ENCODE measurements around the gene ICAM3.
A peak's percentile ranks its signal among the peaks of the same experiment; 100 is the strongest.
"Not testable (repeated sequence)": the region's sequence is repeated elsewhere in the genome, so short reads cannot be mapped to it uniquely, and the experiment has no call there.

Gene ICAM3

DNA sequence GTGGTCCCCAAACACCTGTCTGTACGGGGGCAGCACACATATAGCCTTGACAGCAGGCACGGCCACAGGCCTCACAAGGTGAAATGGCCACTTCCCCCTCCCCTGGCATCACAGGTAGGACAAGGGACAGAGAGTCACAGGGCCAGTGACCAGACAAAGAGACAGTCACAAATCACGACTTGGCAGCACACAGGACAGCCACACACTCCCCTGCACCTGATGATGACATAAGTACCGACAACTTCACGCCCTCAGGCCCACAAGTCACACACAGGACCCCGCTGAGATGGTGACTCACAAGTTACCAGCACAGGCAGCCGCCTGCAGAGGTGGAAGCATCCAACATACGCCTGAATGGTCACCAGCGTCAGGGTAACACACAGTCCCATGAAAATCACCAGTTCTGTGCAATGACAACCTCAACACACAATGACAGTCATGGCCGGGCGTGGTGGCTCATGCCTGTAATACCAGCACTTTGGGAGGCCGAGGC lies 24.4 kb upstream of the ICAM3 start:
- no peak for DNase-seq
- Mint-ChIP-seq H3K4me3 (no peak overlapping the region), H3K9me3 (no peaks in the 10 kb centered on the region), H3K27me3 (no peaks in the 10 kb centered on the region), H3K27ac (no peak overlapping the region), H3K4me1 (peaks cover 11% of the 10 kb centered on the region)
- no peak for ATAC-seq

DNA sequence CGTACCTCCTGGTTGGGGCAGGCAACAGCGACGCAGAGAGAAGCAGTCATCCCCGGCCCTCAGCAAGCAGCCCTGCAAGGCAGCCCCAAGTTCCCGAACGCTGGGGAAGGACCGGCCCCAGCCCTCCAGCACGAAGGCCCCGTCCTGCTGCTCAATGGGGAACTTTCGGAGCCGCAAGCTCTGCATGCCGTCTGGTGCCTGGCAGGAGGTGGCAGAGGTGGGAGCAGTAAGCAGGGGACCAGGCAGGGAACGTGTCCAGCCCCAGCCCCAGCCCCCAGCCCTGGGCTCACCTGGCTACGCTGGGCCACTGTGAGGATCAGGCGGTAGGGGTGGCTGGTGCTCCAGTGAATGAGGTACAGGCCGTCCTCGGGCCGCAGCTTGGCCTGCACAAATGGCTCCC lies 22.8 kb upstream of the ICAM3 start:
- ATAC-seq (no peak), DNase-seq (no peak)
- Mint-ChIP-seq H3K27ac (no peak overlapping the region), H3K27me3 (no peaks in the 10 kb centered on the region), H3K4me1 (no peaks in the 10 kb centered on the region), H3K9me3 (no peaks in the 10 kb centered on the region), H3K4me3 (no peak overlapping the region)

- Mint-ChIP-seq H3K4me1 (no peaks in the 10 kb centered on the region), H3K27ac (no peak overlapping the region), H3K27me3 (no peaks in the 10 kb centered on the region), H3K9me3 (no peaks in the 10 kb centered on the region), H3K4me3 (no peak overlapping the region)
- no peak for ATAC-seq
- no peak for DNase-seq
Observed at GRCh38 chr19:10361569-10362011, 22.2 kb upstream of the ICAM3 start.

- no peak for ATAC-seq
- DNase-seq = no peak
- Mint-ChIP-seq H3K4me1 (no peaks in the 10 kb centered on the region), H3K9me3 (no peaks in the 10 kb centered on the region), H3K4me3 (no peak overlapping the region), H3K27ac (no peak overlapping the region), H3K27me3 (no peaks in the 10 kb centered on the region)
Observed at GRCh38 chr19:10356431-10356830, 17.0 kb upstream of the ICAM3 start.

DNA sequence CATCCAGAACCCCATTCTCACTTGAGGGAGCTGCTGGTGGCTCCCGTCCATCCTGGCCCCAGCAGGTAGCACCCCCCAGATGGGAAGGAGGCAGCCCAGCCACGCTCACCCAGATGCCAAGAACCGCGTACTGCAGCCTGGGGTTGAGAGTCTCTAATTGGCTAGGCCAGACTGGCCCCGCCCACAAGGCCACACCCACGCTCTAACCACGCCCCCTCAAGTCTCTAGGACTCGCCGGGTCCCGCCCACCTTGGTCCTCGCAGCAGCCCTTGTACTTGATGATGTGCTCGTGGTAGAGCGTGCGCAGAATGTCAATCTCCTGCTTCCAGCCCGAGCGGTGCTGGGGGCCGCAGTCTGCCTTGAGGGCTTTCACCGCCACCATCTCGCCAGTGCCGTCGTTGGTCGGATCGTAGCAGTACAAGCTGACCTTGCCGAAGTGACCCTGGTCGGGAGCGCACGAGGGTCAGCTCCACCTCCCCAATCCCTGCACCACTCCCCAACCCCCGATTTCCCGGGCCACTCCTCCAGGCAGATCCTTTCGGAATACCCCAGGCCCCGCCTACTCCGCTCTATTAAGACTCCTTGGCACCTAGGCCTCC lies 14.5 kb upstream of the ICAM3 start:
- peak; percentile 55 for ATAC-seq
- peak; percentile 39 to 46 for DNase-seq
- peak overlapping the region in 1 of 2 donors; percentile 19 for H3K27ac Mint-ChIP-seq

GRCh38 chr19:10352764-10353671 lies 13.6 kb upstream of the ICAM3 start:
- H3K4me3 Mint-ChIP-seq = no peak overlapping the region
- H3K27me3 Mint-ChIP-seq = no peaks in the 10 kb centered on the region
- ATAC-seq (peak; percentile 53), DNase-seq (no peak)
- H3K9me3 Mint-ChIP-seq = no peaks in the 10 kb centered on the region
- peaks cover 3% of the 10 kb centered on the region for H3K4me1 Mint-ChIP-seq
- peak overlapping the region in 1 of 2 donors; percentile 80 for H3K27ac Mint-ChIP-seq

More for the DNA sequence above, 14.5 kb upstream of the ICAM3 start:
- Mint-ChIP-seq H3K9me3 (no peaks in the 10 kb centered on the region), H3K27me3 (no peaks in the 10 kb centered on the region), H3K4me1 (no peaks in the 10 kb centered on the region), H3K4me3 (no peak overlapping the region)

DNA sequence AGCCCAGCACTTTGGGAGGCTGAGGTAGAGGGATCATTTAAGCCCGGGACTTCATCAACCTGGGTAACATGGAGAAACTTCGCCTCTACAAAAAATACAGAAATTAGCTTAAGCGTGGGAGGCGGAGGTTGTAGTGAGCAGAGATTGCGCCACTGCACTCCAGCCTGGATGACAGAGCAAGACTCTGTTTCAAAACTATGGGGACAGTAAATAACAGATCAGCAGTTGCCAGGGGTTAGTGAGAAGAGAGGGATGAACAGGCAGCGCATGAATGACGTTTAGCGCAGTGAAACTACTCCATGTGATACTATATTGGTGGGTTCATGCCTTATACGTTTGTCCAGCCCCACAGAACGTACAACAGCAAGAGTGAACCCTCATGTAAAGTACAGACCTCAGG lies 7.1 kb upstream of the ICAM3 start:
- Mint-ChIP-seq H3K27ac (no peak overlapping the region), H3K4me3 (no peak overlapping the region), H3K27me3 (no peaks in the 10 kb centered on the region), H3K4me1 (peaks cover 5% of the 10 kb centered on the region), H3K9me3 (no peaks in the 10 kb centered on the region)
- DNase-seq (no peak), ATAC-seq (no peak)

DNA sequence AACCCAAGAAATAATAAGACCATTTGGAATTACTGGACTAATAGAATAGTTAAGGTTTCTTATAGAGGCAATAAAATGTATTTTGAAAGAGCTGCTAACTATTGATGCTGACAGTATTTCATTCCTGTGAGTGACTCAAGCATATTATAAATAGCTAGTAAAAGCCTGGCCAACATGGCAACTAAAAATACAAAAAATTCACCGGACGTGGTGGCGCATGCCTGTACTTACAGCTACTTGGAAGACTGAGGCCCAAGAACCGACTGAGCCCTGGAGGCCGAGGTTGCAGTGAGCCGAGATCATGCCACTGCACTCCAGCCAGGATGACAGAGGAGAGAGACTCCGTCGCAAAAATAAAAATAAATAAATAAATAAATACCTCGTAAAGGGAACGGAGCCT lies 5.4 kb upstream of the ICAM3 start:
- H3K9me3 Mint-ChIP-seq = no peaks in the 10 kb centered on the region
- H3K4me3 Mint-ChIP-seq = no peak overlapping the region
- no peak for ATAC-seq
- H3K27ac Mint-ChIP-seq = no peak overlapping the region
- peaks cover 19% of the 10 kb centered on the region for H3K4me1 Mint-ChIP-seq
- no peaks in the 10 kb centered on the region for H3K27me3 Mint-ChIP-seq
- no peak for DNase-seq

DNA sequence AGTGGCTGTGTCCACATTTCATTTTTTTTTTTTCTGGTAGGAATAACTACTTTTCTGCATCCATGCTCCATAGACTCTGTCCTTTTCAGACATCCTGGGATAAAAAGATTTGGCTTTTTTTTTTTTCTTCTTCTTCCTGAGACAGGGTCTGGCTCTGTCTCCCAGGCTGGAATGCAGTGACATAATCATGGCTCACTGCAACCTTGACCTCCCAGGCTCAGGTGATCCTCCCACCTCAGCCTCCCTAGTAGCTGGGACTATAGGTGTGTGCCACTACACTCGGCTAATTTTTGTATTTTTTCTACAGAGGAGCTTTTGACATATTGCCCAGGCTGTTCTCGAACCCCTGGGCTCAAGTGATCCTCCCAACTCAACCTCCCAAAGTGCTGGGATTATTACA lies 4.1 kb upstream of the ICAM3 start:
- H3K4me1 Mint-ChIP-seq = peaks cover 30% of the 10 kb centered on the region
- no peaks in the 10 kb centered on the region for H3K27me3 Mint-ChIP-seq
- H3K27ac Mint-ChIP-seq = no peak overlapping the region
- H3K4me3 Mint-ChIP-seq = no peak overlapping the region
- DNase-seq (no peak), ATAC-seq (no peak)
- no peaks in the 10 kb centered on the region for H3K9me3 Mint-ChIP-seq

DNA sequence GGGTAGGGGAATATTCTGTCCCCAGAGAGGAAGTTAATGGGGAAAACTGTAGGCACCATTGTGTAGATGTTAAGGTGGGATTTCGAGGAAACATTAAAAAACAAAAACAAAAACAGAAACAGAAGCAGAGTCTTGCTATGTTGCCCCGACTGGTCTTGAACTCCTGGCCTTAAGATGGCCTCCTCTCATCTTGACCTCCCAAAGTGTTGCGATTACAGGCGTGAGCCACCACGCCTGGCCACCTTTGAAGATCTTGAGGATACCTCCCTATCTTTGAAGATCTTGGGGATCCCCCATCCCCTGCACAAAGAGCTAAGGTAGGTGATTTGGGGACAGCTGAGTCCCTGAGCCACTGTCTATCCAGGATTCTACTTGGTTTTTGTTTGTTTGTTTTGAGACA lies 553 bp upstream of the ICAM3 start:
- ATAC-seq (no peak), DNase-seq (no peak)
- Mint-ChIP-seq H3K27ac (peak overlapping the region; percentile 83 to 98), H3K27me3 (no peaks in the 10 kb centered on the region), H3K4me3 (peak overlapping the region; percentile 79 to 87), H3K4me1 (peaks cover 58% of the 10 kb centered on the region), H3K9me3 (no peaks in the 10 kb centered on the region)

DNA sequence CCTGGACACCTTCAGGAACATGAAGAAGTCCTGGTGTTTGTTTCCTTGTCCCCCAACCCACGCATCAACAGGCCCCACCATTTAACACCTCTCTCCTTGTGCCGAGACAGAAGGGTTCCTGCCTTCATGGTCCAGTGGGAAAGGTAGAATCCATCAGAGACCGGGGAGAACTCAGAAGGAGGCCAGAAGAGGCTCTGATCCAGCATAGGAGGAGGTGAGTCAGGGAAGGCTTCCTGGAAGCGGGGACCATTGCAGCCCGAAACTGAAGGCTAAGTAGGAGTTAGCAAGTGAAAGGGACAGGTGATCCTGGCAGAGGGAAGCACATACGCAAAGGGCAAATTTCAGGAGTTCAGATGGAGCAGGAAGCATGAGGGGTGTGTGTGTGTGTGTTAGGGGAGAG lies 484 bp downstream of the ICAM3 start:
- Mint-ChIP-seq H3K4me3 (peak overlapping the region; percentile 79 to 87), H3K27ac (peak overlapping the region; percentile 83 to 98), H3K27me3 (no peaks in the 10 kb centered on the region), H3K9me3 (no peaks in the 10 kb centered on the region), H3K4me1 (peaks cover 68% of the 10 kb centered on the region)
- DNase-seq = no peak
- ATAC-seq = peak; percentile 17

- Mint-ChIP-seq H3K27ac (peak overlapping the region; percentile 33 to 80), H3K4me1 (peaks cover 89% of the 10 kb centered on the region), H3K4me3 (peak overlapping the region in 1 of 2 donors; percentile 31)
- ATAC-seq, H3K27me3 Mint-ChIP-seq, H3K9me3 Mint-ChIP-seq, DNase-seq: not testable (repeated sequence)
Observed at GRCh38 chr19:10336725-10337124, 2.7 kb downstream of the ICAM3 start.

- DNase-seq (no peak), ATAC-seq (no peak)
- no peak overlapping the region for H3K4me3 Mint-ChIP-seq
- H3K27ac Mint-ChIP-seq = peak overlapping the region in 1 of 2 donors; percentile 86
- no peaks in the 10 kb centered on the region for H3K27me3 Mint-ChIP-seq
- peaks cover 85% of the 10 kb centered on the region for H3K4me1 Mint-ChIP-seq
- H3K9me3 Mint-ChIP-seq = no peaks in the 10 kb centered on the region
Observed at GRCh38 chr19:10335352-10335985, 4.0 kb downstream of the ICAM3 start.

DNA sequence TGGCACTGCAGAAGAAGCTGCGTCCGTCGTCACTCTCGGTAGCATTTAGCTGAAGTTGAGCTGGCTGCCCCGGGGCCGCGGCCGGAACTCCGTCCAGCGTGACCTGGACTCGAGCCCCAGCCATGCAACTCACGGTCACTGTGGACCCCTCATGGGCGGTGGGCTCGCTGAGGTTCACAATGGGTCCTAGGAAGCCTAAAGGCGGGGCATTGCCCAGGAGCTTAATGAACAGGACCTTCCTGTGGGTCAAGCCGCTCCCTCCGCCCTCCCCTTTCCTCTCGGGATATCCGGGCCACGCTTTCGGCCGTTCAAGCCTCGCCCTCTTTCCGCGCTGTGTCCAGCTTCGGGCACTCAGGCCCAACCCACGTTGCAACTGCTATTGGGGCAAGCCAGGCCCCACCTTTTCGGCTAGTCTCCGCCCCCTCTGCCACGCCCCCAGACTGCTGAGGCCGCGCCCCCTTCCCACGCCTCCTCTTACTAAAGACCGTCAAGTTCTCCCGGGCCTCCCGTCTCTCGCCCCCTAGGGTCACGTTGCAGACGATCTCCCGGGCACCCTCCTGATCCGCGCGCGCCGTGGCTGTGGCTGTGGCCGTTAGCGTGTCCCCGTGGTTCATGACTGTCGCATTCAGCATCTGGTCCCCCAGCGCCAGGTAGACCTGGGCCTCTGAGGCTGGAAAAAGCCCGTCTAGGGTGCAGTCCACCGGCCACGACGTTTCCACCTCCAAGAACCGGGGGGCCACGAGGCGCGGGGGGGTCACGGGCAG lies 4.7 kb downstream of the ICAM3 start:
- Mint-ChIP-seq H3K9me3 (no peaks in the 10 kb centered on the region), H3K4me3 (peak overlapping the region; percentile 88 to 92), H3K27ac (no peak overlapping the region), H3K4me1 (peaks cover 84% of the 10 kb centered on the region), H3K27me3 (no peaks in the 10 kb centered on the region)
- DNase-seq (peak; percentile 42 to 44), ATAC-seq (no peak)
